Measurements from ENCODE around the gene SEC14L5.

GRCh38 chr16:4982056-4982867 is 24.1 kb downstream of the SEC14L5 start:
- TF ChIP-seq, protein P1, sequence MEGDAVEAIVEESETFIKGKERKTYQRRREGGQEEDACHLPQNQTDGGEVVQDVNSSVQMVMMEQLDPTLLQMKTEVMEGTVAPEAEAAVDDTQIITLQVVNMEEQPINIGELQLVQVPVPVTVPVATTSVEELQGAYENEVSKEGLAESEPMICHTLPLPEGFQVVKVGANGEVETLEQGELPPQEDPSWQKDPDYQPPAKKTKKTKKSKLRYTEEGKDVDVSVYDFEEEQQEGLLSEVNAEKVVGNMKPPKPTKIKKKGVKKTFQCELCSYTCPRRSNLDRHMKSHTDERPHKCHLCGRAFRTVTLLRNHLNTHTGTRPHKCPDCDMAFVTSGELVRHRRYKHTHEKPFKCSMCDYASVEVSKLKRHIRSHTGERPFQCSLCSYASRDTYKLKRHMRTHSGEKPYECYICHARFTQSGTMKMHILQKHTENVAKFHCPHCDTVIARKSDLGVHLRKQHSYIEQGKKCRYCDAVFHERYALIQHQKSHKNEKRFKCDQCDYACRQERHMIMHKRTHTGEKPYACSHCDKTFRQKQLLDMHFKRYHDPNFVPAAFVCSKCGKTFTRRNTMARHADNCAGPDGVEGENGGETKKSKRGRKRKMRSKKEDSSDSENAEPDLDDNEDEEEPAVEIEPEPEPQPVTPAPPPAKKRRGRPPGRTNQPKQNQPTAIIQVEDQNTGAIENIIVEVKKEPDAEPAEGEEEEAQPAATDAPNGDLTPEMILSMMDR (IDR thresholded peaks at IDR 0.05; ENCODE audit: insufficient read depth, low read depth, low read length), result no peak
- no peak for TF ChIP-seq EZH2 (IDR thresholded peaks at IDR 0.05; ENCODE audit: insufficient read depth, low read length)

Measured in astrocyte (in vitro differentiated cells and primary cell).